ENCODE measurements around the gene TMEM80. TPM values are rescaled to one million over a fixed set of nuclear protein-coding genes. Genes with fewer than 3 reads are reported as not detected.

The TMEM80 gene
- total and polyA plus RNA-seq, 2 of the 4 experiments (the other 2 are of a cell fraction): 5.6 to 21.7 TPM

- Histone ChIP-seq H4K8ac (ENCODE audit: low read depth in 2 of 2, low read length in 2 of 2) (no peak overlapping the region), H3K9ac (ENCODE audit: low read depth, low read length) (no peak overlapping the region), H3K4me1 (ENCODE audit: control insufficient read depth, insufficient read depth, low read length) (peaks cover 24% of the 10 kb centered on the region), H2AK9ac (replicated peaks; ENCODE audit: low read depth, low read length, poor library complexity) (peak overlapping the region; percentile 33), H3K9me1 (ENCODE audit: insufficient read depth, low read length) (peaks cover 18% of the 10 kb centered on the region), H3K56ac (ENCODE audit: extremely low read depth, insufficient read depth, low read length) (no peak overlapping the region), H3K27ac (ENCODE audit: insufficient read depth, low read length) (peak overlapping the region; percentile 3; the same call in 1 of the 2 replicates), H2BK15ac (ENCODE audit: low read depth, low read length) (no peak overlapping the region), H3K27me3 (ENCODE audit: control insufficient read depth, insufficient read depth, low read length) (no peaks in the 10 kb centered on the region), H2BK5ac (ENCODE audit: low read depth, low read length, poor library complexity, severe bottlenecking) (peak overlapping the region; percentile 7), H3K9me3 (ENCODE audit: control insufficient read depth, insufficient read depth, low read length) (no peaks in the 10 kb centered on the region), H3K4ac (ENCODE audit: low read depth, low read length) (peak overlapping the region; percentile 59), H3K4me3 (ENCODE audit: insufficient read depth, low read depth, low read length) (no peak overlapping the region), H4K91ac (ENCODE audit: insufficient read depth, low read depth, low read length) (peak overlapping the region; percentile 34; the same call in 1 of the 2 replicates), H4K5ac (ENCODE audit: low read depth, low read length) (no peak overlapping the region), H2AK5ac (ENCODE audit: low read depth, low read length) (peak overlapping the region; percentile 91), H2BK120ac (ENCODE audit: low read depth, low read length) (no peak overlapping the region), H3K4me2 (ENCODE audit: low read depth, low read length) (no peak overlapping the region), H3K23ac (ENCODE audit: low read depth, low read length) (peak overlapping the region; percentile 60), H2BK20ac (ENCODE audit: low read depth, low read length) (no peak overlapping the region), H3K36me3 (ENCODE audit: control insufficient read depth, insufficient read depth, low read length) (peaks cover 20% of the 10 kb centered on the region; the same call in 1 of the 2 replicates), H3K18ac (ENCODE audit: low read depth, low read length) (no peak overlapping the region), H3K14ac (replicated peaks; ENCODE audit: low read depth, low read length) (0 out of 2 replicates have a peak overlapping the region, but pooled peaks have one; percentile 23), H3K79me1 (ENCODE audit: low read depth in 1 of 2, low read length in 2 of 2) (peaks cover 21 to 57% of the 10 kb centered on the region in 2 experiments), H2AFZ (replicated peaks; ENCODE audit: low read length, poor library complexity) (peak overlapping the region; percentile 24), H4K20me1 (ENCODE audit: insufficient read depth, low read length) (peaks cover 24% of the 10 kb centered on the region)
- DNase-seq (no peak), ATAC-seq (ENCODE audit: low read depth) (no peak)
- intact Hi-C loops (cut with micrococcal nuclease) (no loop called here), in situ Hi-C loops (cut with MboI; ENCODE audit: low sequenced_read_pairs) (no loop called here), dilution Hi-C loops (cut with HindIII; ENCODE audit: low sequenced_read_pairs, unreplicated experiment) (no loop called here)
- WGBS, 2 experiments (ENCODE audit: extremely low coverage in 2 of 2, insufficient read length in 1 of 2): no CpG with 5 or more reads among the region's 1 CpG
- CTCF ChIA-PET: interaction anchor here (0.5 kb wide), 1 partner anchor 69 kb away, joined by 3 read pairs; no protein-coding TSS in a partner anchor
- TF ChIP-seq RFX5 (IDR thresholded peaks at IDR 0.05; ENCODE audit: low read depth, low read length): no peak
- TF ChIP-seq MAZ (IDR thresholded peaks at IDR 0.05; ENCODE audit: borderline replicate concordance, low read depth, low read length): no peak
- no peak for TF ChIP-seq SMC3 (IDR thresholded peaks at IDR 0.05; ENCODE audit: low read depth, low read length)
- TF ChIP-seq CTCF (conservative IDR thresholded peaks at IDR 0.05; ENCODE audit: low read depth, low read length): no peak
- no peak for TF ChIP-seq CEBPB (IDR thresholded peaks at IDR 0.05; ENCODE audit: low read depth, low read length)
- TF ChIP-seq FOS (IDR thresholded peaks at IDR 0.05; ENCODE audit: low read depth, low read length): no peak
- TF ChIP-seq BHLHE40 (IDR thresholded peaks at IDR 0.05; ENCODE audit: low read depth, low read length): no peak
- no peak for TF ChIP-seq CHD1 (IDR thresholded peaks at IDR 0.05; ENCODE audit: low read depth, low read length)
- TF ChIP-seq MAFK (IDR thresholded peaks at IDR 0.05; ENCODE audit: low read depth, low read length): no peak
- no peak for TF ChIP-seq NFE2L2 (IDR thresholded peaks at IDR 0.05; ENCODE audit: low read depth, low read length)
- no peak for TF ChIP-seq POLR2A (IDR thresholded peaks at IDR 0.05; ENCODE audit: low read depth, low read length)
- TF ChIP-seq ELK1 (IDR thresholded peaks at IDR 0.05; ENCODE audit: borderline replicate concordance, low read depth, low read length): no peak
- TF ChIP-seq MXI1 (IDR thresholded peaks at IDR 0.05; ENCODE audit: borderline replicate concordance, low read depth, low read length): no peak
- TF ChIP-seq RCOR1 (IDR thresholded peaks at IDR 0.05; ENCODE audit: insufficient replicate concordance, low read length): no peak
- TF ChIP-seq RAD21 (IDR thresholded peaks at IDR 0.05; ENCODE audit: low read length): no peak
- no peak for TF ChIP-seq USF2 (IDR thresholded peaks at IDR 0.05; ENCODE audit: low read depth, low read length)
- BruUV-seq (replicated peaks): no TSS peak
- POLR2A ChIA-PET (ENCODE audit: unreplicated experiment): no interaction called here
Measured at GRCh38 chr11:699753-700152, 4.1 kb downstream of the TMEM80 start.
